HG02870 (cell line): ENCODE measurements around the gene ZWILCH.
"Not testable (repeated sequence)": the region's sequence is repeated elsewhere in the genome, so short reads cannot be mapped to it uniquely, and the experiment has no call there.

ENCODE experiments used
- ATAC-seq: cut with Tn5 transposase; IDR thresholded peaks from one replicate; pipeline ENCODE4 v1.9.1; 2021; ENCODE audit warnings: mild to moderate bottlenecking, moderate library complexity; ENCODE audit not compliant: unreplicated experiment

ZWILCH gene

GRCh38 chr15:66504563-66505429 is at the start of gene ZWILCH, which contains the start of gene RPL4:
Gene ZWILCH, plus strand, starts transcription at chr15:66505326. Its CDS starts 13 bp downstream, at chr15:66505339.
Gene RPL4, minus strand, starts transcription at chr15:66504855. Its CDS starts 65 bp downstream, at chr15:66504790.
- peak; percentile 74 for ATAC-seq

GRCh38 chr15:66456211-66456610 is 48.9 kb upstream of the ZWILCH start:
- ATAC-seq, result no peak

GRCh38 chr15:66459818-66460615 is 45.1 kb upstream of the ZWILCH start:
- ATAC-seq, result no peak

GRCh38 chr15:66461294-66461693 is 43.8 kb upstream of the ZWILCH start:
- not testable (repeated sequence) for ATAC-seq

- ATAC-seq, result no peak
These were observed 43.2 kb upstream of the ZWILCH start for GRCh38 chr15:66461917-66462316.

GRCh38 chr15:66462627-66463026 is 42.5 kb upstream of the ZWILCH start:
- ATAC-seq, result no peak

GRCh38 chr15:66465294-66465693 is 39.8 kb upstream of the ZWILCH start:
- ATAC-seq, result not testable (repeated sequence)

GRCh38 chr15:66467162-66468040 is 37.7 kb upstream of the ZWILCH start:
- not testable (repeated sequence) for ATAC-seq

GRCh38 chr15:66470825-66471224 is 34.3 kb upstream of the ZWILCH start:
- not testable (repeated sequence) for ATAC-seq

- ATAC-seq, result peak; percentile 75
These were observed 32.7 kb upstream of the ZWILCH start for GRCh38 chr15:66472176-66472999.

- ATAC-seq, result no peak
These were observed 31.0 kb upstream of the ZWILCH start for GRCh38 chr15:66474135-66474534.

GRCh38 chr15:66474963-66475362 is 30.2 kb upstream of the ZWILCH start:
- ATAC-seq, result no peak

GRCh38 chr15:66476535-66476934 is 28.6 kb upstream of the ZWILCH start:
- no peak for ATAC-seq

- ATAC-seq, result no peak
These were observed 28.1 kb upstream of the ZWILCH start for GRCh38 chr15:66477011-66477410.

- no peak for ATAC-seq
These were observed 24.9 kb upstream of the ZWILCH start for GRCh38 chr15:66480267-66480666.

GRCh38 chr15:66481107-66481856 is 23.8 kb upstream of the ZWILCH start:
- ATAC-seq, result no peak

GRCh38 chr15:66482539-66482938 is 22.6 kb upstream of the ZWILCH start:
- ATAC-seq, result no peak

- no peak for ATAC-seq
These were observed 22.0 kb upstream of the ZWILCH start for GRCh38 chr15:66483131-66483566.

GRCh38 chr15:66484539-66485112 is 20.5 kb upstream of the ZWILCH start:
- ATAC-seq, result no peak
